HTERT RPE-1 (cell line): Measurements from ENCODE around the gene ASXL2.
"Not testable (repeated sequence)": the region's sequence is repeated elsewhere in the genome, so short reads cannot be mapped to it uniquely, and the experiment has no call there.

Experiments
- in situ Hi-C: fragments of 300-500 bp; cut with MboI; formaldehyde crosslinking; loops from 4 replicates; pipeline ENCODE4 v1.14.3; 2020; ENCODE audit warnings: low sequenced_read_pairs

The ASXL2 gene

GRCh38 chr2:25742501-25742900 is 135.8 kb downstream of the ASXL2 start:
- in situ Hi-C loops, result no loop called here

- in situ Hi-C loops, result no loop called here
These were observed 137.4 kb downstream of the ASXL2 start for GRCh38 chr2:25740810-25741381.

- in situ Hi-C loops, result no loop called here
These were observed 139.6 kb downstream of the ASXL2 start for GRCh38 chr2:25738383-25739343.

- in situ Hi-C loops, result no loop called here
These were observed 141.3 kb downstream of the ASXL2 start for GRCh38 chr2:25736899-25737515.

- in situ Hi-C loops, result no loop called here
These were observed 142.5 kb downstream of the ASXL2 start for GRCh38 chr2:25735835-25736234.

- in situ Hi-C loops, result no loop called here
These were observed 149.7 kb downstream of the ASXL2 start for GRCh38 chr2:25728559-25728958.

- in situ Hi-C loops, result no loop called here
These were observed 151.8 kb downstream of the ASXL2 start for GRCh38 chr2:25726522-25726921.

GRCh38 chr2:25725877-25726276 is 152.4 kb downstream of the ASXL2 start:
- in situ Hi-C loops, result no loop called here

GRCh38 chr2:25724756-25725155 is 153.5 kb downstream of the ASXL2 start:
- in situ Hi-C loops, result no loop called here

- in situ Hi-C loops, result no loop called here
These were observed 156.1 kb downstream of the ASXL2 start for GRCh38 chr2:25722224-25722623.

- in situ Hi-C loops, result no loop called here
These were observed 157.7 kb downstream of the ASXL2 start for GRCh38 chr2:25720575-25720974.

- in situ Hi-C loops, result no loop called here
These were observed 163.5 kb downstream of the ASXL2 start for GRCh38 chr2:25714740-25715139.

- in situ Hi-C loops, result no loop called here
These were observed 165.8 kb downstream of the ASXL2 start for GRCh38 chr2:25712455-25712854.

GRCh38 chr2:25711675-25712354 is 166.5 kb downstream of the ASXL2 start:
- in situ Hi-C loops, result no loop called here

GRCh38 chr2:25710750-25711149 is 167.5 kb downstream of the ASXL2 start:
- in situ Hi-C loops, result no loop called here

- in situ Hi-C loops, result no loop called here
These were observed 168.9 kb downstream of the ASXL2 start for GRCh38 chr2:25709349-25709748.

- in situ Hi-C loops, result no loop called here
These were observed 170.2 kb downstream of the ASXL2 start for GRCh38 chr2:25707927-25708590.

GRCh38 chr2:25705575-25705974 is 172.7 kb downstream of the ASXL2 start:
- in situ Hi-C loops, result not testable (repeated sequence)

GRCh38 chr2:25701801-25702200 is 176.5 kb downstream of the ASXL2 start:
- in situ Hi-C loops, result no loop called here

GRCh38 chr2:25700221-25700660 is 178.0 kb downstream of the ASXL2 start:
- in situ Hi-C loops, result no loop called here

- in situ Hi-C loops, result no loop called here
These were observed 179.1 kb downstream of the ASXL2 start for GRCh38 chr2:25699216-25699615.
